Measurements from ENCODE around the gene PIWIL4.

GRCh38 chr11:94604482-94604881 is 37.3 kb downstream of the PIWIL4 start:
- TF ChIP-seq CTCF (IDR thresholded peaks at IDR 0.05) (no peak), POLR2A (IDR thresholded peaks at IDR 0.05) (no peak)
